ENCODE data around the gene CARTPT. TPM values are rescaled to one million over a fixed set of nuclear protein-coding genes. Genes with fewer than 3 reads are reported as not detected.

CARTPT gene
- total RNA-seq, 2 experiments from 2014 or later: not detected

DNA sequence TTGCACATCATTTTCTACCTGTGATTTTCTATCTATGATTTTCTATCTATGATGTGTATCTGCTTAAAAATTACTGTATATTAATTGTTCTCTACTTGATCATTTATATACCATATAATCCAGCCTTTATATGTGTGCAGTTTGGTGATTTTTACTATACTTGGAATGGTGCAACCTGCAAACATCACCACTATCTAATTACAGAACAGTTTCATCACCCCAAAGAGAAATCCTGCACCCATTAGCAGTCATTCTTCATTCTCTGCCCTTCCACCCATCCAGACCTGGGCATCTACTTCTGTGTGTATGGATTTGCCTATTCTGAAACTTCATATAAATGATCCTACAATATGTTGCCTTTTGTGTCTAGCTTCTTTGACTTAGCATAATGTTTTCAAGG is 51.3 kb downstream of the CARTPT start:
- intact Hi-C loops (cut with DNase I, micrococcal nuclease): no loop called here
- H3K9me3 ChIP-seq (ENCODE audit: control insufficient read depth in 1 of 2, insufficient read depth in 1 of 2, low read length in 2 of 2): no peaks in the 10 kb centered on the region
- POLR2A ChIA-PET: no interaction called here

More for the DNA sequence above, 51.3 kb downstream of the CARTPT start:
- no peak overlapping the region for H3K4me3 Mint-ChIP-seq
- H3K27me3 Mint-ChIP-seq: peaks cover 15% of the 10 kb centered on the region
- Histone ChIP-seq H3K36me3 (ENCODE audit: insufficient read depth, low read length) (no peaks in the 10 kb centered on the region), H3K4me3 (ENCODE audit: low read length) (no peak overlapping the region), H3K27ac (ENCODE audit: low read depth in 1 of 2, low read length in 2 of 2) (no peak overlapping the region), H3K4me1 (ENCODE audit: insufficient read depth, low read length) (no peaks in the 10 kb centered on the region), H3K27me3 (ENCODE audit: control insufficient read depth in 1 of 2, insufficient read depth in 2 of 2, low read length in 2 of 2) (no peaks in the 10 kb centered on the region)
- CTCF ChIA-PET: no interaction called here
- H3K36me3 Mint-ChIP-seq (ENCODE audit: low read depth): no peaks in the 10 kb centered on the region
- TF ChIP-seq, protein P1, sequence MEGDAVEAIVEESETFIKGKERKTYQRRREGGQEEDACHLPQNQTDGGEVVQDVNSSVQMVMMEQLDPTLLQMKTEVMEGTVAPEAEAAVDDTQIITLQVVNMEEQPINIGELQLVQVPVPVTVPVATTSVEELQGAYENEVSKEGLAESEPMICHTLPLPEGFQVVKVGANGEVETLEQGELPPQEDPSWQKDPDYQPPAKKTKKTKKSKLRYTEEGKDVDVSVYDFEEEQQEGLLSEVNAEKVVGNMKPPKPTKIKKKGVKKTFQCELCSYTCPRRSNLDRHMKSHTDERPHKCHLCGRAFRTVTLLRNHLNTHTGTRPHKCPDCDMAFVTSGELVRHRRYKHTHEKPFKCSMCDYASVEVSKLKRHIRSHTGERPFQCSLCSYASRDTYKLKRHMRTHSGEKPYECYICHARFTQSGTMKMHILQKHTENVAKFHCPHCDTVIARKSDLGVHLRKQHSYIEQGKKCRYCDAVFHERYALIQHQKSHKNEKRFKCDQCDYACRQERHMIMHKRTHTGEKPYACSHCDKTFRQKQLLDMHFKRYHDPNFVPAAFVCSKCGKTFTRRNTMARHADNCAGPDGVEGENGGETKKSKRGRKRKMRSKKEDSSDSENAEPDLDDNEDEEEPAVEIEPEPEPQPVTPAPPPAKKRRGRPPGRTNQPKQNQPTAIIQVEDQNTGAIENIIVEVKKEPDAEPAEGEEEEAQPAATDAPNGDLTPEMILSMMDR (IDR thresholded peaks at IDR 0.05): no peak
- H3K9me3 Mint-ChIP-seq: no peaks in the 10 kb centered on the region
- H3K4me1 Mint-ChIP-seq (ENCODE audit: low read depth): no peaks in the 10 kb centered on the region
- H3K27ac Mint-ChIP-seq: no peak overlapping the region
- ATAC-seq (ENCODE audit: poor library complexity): no peak
- no peak for DNase-seq

Other genes with a start within 250 kb of the CARTPT start
- 10 to 100 TPM; 16.3 to 18.7 TPM for gene MCCC2, start 131.9 kb upstream of the CARTPT start, total RNA-seq

All from CD4-positive, alpha-beta T cell (primary cell).